ENCODE data around the gene ZNF483. TPM values are rescaled to one million over a fixed set of nuclear protein-coding genes. Genes with fewer than 3 reads are reported as not detected.

Gene ZNF483
- total RNA-seq (2022; extraction: Qiagen RNA extraction) = 0.18 to 0.94 TPM (median 0.49 TPM) in 5 replicates

DNA sequence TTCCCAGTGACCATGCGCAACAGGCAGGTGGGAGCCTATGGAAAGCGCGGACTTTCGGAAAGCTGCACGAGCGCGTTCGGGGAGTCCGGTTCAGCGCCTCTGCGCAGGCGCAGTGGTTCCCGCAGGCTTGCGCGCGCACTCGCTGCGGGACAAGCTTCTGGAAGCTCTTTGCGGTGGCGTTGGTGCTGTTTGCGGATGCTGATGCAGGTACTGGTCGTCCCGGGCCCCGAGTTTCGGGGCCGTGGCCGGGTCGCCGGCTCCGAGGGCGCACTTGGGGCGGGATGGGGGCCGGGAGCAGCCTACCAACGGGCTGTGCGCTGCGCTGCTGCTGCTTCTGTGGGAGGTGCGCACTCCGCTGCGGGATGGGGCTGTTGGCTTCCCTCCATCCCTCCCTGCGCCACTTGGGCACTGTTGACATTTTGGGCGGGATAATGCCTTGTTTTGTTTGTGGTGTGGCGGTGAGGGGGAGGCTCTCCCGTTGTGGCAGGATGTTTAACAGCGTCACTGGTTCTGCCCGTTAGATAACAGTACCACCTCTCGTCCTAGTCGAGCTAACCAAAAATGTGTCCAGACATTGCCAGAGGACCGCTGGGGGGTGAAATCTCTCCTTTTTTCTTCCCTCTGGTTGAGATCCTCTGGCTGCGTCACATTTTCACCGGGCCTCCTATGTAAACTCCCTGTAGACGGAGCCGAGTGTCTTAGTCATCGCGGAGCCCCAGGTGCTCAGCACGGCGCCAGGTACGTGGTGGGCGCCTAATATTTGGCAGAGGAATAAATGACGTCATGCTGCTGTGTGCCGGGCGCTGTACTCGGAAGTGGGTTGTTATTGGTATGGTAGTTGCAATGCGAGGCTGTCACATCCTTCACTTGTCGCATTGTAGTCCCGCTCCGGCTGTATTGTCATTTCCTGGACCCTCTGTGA, at the start of gene ZNF483:
Gene ZNF483, plus strand, starts transcription at position 124 of the 922 bp plus-strand sequence. CDS start 2,217 bp downstream, outside the sequence.

DNA sequence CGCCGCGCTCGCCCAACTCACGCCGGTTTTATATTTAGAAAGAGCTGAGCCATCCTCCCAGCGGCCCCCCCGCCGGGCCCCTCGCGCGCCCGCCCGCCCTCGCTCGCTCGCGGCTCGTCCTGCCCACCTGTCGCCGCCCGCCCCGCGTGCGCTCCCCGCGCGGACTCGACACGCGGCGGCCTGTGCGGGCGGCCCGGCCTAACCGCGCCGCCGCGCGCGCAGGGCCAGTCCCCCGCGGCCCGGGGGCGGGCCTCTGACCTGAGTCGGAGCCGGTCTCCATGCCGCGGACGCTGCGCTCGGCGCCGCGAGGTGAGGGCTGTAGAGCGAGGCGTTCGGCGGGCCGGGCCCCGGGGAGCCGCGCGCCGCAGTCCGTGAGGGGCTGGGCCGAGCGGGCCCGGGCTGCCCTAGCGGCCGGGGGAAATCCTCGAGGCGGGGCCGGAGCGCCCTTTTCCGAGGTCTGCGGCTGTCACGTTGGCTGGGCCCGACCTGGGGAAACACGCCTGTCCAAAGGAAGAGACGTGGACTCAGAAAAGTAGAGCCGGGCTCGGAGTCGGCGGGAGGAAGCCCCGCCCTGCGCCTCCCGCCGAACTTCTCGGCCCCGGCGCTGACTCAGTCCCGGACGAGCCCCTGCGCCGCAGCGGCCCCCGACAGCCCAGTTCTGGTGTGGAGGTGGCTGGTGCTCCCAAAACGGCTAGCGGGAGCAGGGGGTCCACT, 41.0 kb upstream of the ZNF483 start, which contains the start of gene ECPAS:
Gene ECPAS, minus strand, starts transcription at position 526 of the 714 bp plus-strand sequence. CDS start 11,465 bp downstream, outside the sequence.

DNA sequence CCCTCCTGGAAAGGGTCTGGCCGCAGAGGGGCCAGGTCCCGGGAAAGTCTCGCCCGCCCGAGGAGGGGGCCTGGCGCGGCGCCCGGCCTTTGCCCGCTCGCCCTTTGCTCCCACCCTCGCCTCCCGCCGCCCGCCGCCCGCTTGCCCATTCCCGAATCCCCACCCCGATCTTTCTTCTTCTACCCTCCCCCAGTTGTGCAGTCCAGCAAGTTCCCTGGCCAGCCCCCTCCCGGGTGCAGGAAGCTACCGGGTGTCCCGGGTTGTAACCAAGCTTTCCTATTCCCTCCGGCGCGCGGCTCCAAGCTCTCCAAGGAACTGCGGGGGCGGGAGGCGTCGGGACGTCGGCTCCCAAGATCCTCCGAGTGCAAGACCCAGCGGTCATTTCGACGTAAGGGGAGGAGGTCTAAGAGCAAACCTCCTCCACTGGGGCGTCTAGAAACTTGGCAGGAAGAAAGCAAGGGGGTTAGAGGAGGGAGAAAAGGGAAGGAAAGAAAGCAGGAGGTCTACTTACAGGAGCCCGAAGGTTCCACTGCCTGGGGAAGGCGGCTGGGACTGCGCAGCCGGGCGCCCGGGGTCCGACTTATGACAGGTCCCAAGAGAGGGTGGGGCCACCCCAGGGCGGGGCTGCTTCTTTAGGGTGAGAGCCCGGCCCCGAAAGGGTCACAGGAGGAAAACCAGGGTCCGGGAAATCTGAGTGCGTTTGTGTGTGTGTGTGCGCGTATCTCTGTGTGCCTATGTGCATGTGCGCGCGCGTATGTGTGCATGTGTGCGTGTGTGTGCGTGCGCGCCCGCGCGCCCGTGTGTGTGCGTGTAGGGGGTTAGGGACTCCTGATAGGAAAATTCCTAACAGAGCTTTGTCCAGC, 74.3 kb downstream of the ZNF483 start, which contains the start of gene PTGR1:
Gene PTGR1, minus strand, starts transcription at position 556 of the 863 bp plus-strand sequence. CDS start 2,225 bp downstream, outside the sequence.

Other genes starting within 250 kb of the ZNF483 start
- not detected in 5 replicates for gene OR2K2, start 195.0 kb upstream of the ZNF483 start, total RNA-seq (2022; extraction: Qiagen RNA extraction)
- 35.9 to 51.6 TPM (median 39.3 TPM) in 5 replicates for gene ECPAS, start 40.8 kb upstream of the ZNF483 start, total RNA-seq (2022; extraction: Qiagen RNA extraction)
- 310 to 351 TPM (median 322 TPM) in 5 replicates for gene PTGR1, start 74.5 kb downstream of the ZNF483 start, total RNA-seq (2022; extraction: Qiagen RNA extraction)
- 10.8 to 11.6 TPM (median 11.3 TPM) in 5 replicates for gene DNAJC25, start 106.2 kb downstream of the ZNF483 start, total RNA-seq (2022; extraction: Qiagen RNA extraction)
- gene GNG10, start 136.4 kb downstream of the ZNF483 start, total RNA-seq (2022; extraction: Qiagen RNA extraction) = 53.9 to 69.6 TPM (median 59.4 TPM) in 5 replicates

All from A549 treated with Hydrocortisone at 1 μM for 4 hours (cell line).